HG03469 (cell line): ENCODE measurements around the gene GSC2.

ENCODE experiments used
- ATAC-seq: cut with Tn5 transposase; IDR thresholded peaks from one replicate; pipeline ENCODE4 v1.9.1; 2021; ENCODE audit warnings: mild to moderate bottlenecking, moderate library complexity, moderate number of reproducible peaks; ENCODE audit not compliant: unreplicated experiment

Gene GSC2

DNA sequence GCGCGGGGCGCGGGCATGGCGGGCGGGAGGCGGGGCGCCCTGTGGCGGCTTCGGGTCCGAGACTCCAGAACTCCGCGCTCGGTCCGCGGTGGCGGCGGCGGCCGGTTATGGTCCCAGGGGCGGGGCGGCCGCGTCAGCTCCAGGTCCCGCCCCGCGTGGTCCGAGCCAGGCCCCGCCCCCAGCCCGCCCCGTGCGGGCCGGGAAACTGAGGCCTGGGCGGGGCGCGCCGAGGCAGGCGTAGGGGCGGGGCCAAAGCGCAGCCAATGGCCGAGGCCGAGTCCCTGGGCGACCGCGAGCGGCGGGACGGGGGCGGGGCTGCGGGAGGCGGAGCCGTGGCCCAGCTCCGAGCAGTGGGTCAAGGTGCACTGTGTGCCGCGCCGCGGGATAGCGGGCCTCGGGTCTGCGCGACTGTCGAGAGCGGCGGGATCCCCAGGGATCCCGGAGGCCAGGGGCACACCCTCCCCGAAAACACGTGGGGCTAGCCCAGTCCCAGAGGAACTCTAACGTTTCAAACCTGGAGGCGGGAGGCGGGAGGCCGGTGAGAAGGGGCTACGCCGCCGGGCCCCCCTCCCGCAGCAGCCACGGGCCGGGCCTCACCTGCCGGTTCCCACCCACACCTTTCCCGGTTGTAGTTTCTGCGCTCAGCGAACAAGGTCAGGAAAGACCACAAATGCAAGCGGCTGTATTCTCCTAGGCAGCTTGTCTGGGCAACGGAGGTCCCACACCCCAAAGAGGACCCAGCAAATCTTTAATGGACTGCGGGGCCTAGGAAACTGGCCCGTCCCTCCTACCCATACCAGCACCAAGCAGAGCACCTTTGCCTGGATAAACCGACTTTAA, 28.8 kb upstream of the GSC2 start, which contains the start of gene SLC25A1:
Gene SLC25A1 (minus strand): TSS at position 80 of the 840 bp plus-strand sequence. CDS start 63 bp downstream, at position 17.
- ATAC-seq = peak; percentile 36

DNA sequence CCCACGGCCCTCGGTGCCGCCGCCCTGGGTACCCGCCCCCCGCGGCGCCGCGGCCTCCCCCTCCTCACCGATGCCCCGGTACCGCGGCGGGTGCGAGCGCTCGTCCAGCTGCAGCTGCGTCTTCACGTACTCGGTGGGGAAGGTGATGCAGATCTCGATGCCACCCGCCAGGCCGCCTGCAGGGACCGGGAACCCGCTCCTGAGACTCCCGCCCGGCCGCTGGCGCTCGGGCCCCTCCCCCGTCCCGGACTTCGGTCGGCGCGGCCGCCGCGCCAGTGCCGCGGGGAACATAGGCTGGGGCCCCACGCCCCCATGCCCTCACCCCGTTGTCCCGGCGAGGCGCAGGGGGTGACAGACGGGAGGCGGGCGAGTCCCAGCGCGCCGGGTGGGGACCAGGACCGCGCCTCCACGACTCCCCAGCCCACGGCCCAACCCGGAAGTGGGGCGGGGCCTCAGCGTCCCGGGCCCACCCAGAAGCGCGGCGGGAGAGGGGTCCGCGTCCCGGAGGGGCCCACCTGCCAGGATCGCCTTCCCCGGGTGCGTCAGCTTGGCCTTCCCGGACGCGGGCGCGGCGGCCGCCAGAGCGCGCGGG, 28.1 kb upstream of the GSC2 start:
- ATAC-seq = peak; percentile 20

DNA sequence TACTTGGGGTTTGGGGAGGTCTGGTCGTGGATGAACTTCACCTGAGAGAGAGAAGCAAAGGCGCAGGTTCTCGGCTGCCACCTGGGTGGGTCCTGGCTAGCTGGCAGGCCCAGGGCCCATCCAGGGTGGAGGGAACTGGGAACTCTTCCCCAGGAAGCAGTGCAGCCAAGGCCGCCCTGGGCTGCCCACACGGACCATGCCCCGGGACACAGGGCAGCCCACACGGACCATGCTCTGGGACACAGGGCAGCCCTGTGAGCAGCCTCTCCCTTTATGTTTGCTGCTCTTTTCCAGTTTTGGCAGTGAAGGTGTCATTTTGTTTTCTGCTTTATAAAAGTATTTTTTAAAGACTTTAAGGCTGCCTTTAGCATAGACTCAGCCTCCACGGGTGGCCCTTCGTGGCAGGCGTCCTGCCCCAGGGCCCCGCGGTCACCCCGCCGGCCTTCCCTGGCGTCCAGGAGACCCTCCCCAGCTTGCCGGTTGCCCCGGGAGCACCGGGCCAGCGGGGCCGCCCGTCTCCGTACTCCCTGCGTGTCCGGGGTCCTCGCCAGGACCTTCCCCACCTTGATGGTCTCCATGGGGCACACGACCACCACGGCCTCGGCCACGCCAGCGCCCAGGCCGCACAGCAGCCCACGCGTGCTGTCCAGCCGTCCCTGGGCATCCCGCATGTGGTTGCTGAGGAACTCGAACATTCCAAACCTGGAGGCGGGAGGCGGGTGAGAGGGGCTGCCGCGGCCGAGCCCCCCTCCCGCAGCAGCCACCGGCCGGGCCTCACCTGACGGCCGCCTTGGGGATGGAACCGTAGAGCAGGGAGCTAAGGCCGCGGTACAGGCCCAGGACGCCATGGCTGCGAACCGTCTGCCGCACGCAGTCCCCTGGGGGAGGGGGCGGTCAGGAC, 27.3 kb upstream of the GSC2 start:
- ATAC-seq = no peak

DNA sequence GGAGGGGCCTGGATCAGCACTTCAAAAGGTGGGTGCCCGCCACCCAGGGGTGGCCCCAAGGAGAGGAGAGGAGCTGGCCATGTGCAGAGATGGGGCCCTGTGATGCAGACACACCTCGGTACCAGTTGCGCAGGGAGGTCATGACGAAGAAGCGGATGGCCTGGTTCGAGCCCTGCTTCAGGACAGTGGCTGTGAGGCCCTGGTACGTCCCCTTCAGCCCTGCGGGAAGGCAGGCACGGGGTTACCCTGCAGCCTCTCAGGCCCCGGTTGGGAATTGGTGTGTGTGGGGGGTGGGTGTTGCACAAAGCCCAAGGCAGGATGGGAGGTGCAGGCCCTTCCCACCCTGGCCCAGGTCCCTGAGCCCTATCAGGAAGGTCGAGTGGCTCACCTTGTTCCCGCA, 26.6 kb upstream of the GSC2 start:
- ATAC-seq = no peak

DNA sequence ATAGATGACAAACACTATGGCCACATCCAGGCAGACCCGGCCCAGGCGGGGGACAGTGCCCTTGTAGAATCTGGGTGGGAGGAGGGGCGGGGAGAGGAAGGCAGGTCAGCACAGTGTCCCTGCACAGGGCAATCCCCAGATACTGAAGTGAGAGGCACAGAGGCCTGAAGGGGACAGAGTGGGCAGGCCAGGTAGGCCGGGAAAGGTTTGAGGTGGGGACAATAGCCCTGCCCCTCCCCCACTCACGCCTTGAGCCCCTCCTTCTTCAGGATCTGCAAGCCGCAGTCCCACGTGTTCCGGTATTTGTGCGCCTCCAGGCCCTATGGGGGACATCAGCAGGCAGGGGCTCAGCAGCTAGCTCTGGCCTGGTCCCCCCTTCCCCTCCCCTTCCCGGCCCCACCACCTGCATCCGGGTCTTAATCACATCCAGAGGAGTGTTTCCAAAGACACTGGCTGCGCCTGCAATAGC, 26.1 kb upstream of the GSC2 start:
- no peak for ATAC-seq

DNA sequence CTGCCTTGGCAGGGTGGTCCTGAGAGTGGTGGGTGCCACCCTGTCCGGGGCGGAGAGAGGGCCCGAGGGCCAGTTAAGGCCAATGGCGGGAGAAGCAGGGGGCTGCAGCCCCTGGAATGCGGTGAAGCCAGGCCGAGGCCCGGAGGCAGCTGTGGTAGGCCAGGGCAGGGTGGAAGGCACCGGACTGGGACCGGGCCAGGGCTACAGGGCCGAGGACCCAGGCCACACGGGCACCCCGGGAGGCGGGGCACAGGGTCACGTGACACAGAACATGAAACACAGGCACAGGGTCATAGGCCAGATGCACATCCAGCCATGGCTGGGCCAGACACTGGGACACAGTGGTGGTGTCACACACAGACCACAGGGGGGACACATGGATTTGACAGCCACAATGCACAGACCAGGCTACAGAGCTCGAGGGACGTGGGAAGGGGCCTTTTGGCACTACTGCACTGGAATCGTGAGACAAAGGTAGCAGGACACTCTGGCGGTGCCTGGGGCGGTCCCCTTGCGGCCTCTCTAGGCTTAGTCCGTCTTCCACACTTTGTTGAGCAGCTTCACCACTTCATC, 25.6 kb upstream of the GSC2 start:
- no peak for ATAC-seq

DNA sequence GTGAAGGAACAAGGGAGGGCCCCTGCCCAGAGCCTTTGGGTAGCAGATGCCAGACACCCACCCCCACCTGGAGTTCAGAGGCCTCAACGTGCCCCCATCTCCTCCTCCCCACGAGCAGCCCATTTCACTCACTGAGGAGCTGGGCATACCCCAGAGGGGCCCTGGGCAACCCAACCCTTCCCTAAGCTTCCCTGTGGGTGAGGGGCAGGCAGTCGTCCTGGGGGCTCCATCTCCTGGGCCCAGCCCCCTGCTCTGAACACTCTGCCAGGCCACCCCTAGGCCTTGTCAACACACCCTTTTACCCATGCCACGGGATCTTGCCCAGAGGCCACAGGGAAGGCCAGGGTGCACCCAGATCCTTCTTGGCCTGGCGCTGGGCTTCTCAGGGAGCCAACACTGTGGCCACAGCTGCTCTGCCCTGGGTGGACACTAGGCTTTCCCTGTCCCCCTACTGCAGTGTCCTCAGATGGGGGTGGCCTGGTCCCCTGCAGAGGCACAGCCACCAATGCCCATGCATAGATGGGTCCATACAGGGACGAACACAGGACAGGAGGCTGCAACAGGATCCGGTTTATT, 25.0 kb upstream of the GSC2 start:
- ATAC-seq = no peak

DNA sequence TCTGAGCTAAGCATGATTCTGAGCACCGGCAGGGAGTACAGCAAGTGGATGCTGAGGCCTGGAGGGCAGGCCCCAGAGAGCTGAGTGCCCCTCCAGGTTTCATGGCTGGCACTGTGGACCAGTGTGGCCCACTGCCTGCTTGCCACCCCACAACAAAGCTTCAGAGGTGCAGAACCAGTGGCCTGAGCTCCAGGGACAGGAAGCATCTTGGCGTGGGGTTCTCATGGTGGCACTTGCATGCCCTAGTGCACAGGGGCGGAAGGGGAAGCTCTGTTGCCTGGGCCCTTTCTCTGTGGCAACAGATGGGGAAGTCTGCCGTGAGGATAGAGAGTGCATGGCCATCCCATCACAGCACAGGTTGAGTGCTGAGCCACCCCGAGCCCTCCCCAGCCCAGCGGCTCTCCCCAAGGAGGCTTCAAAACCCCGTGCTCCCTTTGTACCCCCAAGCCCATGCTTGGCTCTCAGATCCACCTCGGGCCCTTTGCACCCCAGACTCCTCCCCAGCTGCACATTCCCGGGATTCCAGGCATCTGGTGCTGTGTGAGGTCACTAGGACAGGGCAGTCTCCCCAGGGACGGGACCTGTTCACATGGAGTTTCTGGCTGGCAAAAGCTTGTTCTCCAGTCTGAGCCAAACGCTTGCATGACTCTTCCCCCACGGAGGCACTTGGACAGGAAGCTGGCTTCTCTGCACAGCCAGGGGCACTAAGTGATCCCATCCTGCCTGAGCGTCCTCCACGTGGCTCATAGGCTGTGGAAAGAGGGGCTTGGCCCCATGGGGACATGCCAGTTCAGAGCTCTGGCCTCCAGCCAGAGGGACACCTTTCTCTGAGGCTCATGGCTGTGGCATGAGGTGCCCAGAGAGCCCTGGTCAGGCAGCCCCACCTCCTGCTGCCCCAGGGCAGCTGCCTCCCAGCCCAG, 24.3 kb upstream of the GSC2 start:
- ATAC-seq = no peak

DNA sequence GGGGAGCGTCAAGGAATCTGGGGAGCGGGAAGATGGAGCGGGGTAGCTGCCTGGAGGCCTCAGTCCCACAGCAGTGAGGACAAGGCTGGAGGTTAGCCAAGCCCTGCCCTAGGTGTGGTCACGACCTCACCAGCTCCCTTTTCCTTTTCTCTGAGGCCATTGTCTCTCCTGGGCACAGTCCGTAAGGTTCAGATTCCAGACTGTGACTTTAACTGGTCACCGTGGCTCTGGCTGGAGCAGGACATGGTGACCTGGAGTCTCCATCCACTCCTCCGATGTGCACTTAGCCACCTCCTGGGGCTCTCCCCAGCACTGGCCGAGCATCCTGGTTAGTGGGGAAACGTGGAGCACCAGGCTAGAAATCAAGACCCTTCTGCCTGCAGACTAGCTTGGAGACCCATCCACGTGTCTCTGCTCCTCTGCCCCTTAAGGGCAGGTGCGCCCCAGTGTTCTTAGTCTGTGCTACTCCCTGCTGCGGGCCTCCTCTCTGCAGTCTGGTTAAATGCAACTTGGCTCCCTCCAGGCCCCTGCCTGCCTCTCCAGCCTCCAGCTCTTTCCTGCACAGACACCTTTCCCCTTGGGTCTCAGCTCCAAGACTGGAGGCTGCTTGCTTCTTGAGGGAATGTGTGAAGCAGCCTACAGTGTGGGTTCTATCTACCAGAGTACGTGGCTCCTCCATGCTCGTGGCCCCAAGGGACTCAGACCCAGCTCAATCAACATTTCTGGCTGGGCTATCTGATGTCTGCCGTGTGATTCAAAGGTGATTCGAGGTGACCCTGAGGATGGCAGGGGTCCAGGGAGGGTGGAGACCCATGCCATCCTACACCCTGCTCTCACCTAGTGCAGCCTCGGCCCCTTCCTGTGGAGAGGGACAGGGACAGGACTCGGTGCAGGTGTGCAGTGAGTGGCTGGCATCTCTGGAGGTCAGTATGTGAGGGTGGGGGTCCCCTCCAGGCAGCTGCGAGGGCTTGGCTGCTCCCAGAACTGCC, 23.2 kb upstream of the GSC2 start:
- ATAC-seq = no peak

DNA sequence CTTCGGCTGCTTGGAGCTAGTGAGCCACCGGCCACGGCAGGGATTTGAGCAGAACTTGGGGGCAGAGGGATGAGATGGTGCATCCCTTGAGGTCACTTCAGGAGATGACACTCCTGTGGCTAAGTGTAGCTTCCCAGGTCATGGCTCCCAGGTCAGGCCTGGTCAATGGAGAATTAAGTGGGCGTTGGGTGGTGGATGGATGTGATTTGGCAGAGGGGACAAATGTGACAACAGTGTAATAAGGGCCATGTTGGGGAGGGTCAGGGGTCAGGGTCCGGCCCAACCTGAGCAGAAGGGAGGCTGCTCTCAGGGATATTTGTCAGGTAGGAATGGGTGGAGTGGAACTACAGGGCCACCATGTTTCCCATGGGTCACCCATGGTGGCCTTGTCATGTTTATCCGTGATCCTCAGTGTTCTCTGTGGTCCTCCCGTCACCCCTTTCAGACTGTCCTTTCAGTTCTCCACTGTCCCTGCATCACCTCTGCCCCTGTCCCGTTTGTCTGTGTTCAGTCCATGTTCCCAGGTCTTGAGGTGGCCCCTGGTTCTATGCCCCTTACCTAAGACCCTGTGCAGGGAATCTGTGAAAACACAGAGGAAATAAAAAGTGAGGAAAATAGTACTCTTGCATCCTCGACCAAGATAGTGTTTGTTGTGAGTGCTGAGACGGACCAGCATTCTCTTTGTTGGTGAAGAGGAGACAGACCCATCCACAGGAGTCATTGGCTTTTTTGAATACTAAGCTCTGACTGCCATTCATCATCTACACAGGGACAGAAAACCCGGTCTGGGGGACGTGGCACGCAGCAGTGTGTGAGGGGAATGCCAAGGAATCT, 22.3 kb upstream of the GSC2 start:
- no peak for ATAC-seq

DNA sequence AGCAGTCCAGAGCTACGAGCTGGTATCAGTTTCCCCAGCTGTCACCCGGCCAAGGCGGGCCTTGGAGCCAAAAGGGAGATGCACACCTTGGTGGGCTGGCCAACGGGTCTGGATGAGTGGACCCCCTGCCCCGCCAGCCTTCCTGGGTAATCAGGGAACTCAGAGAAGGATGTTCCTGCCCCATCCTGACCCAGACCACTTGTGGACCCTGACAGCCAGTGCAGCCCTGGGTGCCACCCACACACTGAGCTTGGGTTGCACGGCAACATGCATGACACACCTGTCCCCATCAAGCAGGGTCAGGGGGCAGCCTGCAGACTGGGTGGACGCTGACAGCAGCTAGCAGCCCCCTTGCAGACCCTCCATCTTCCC, 19.8 kb upstream of the GSC2 start:
- ATAC-seq = no peak

DNA sequence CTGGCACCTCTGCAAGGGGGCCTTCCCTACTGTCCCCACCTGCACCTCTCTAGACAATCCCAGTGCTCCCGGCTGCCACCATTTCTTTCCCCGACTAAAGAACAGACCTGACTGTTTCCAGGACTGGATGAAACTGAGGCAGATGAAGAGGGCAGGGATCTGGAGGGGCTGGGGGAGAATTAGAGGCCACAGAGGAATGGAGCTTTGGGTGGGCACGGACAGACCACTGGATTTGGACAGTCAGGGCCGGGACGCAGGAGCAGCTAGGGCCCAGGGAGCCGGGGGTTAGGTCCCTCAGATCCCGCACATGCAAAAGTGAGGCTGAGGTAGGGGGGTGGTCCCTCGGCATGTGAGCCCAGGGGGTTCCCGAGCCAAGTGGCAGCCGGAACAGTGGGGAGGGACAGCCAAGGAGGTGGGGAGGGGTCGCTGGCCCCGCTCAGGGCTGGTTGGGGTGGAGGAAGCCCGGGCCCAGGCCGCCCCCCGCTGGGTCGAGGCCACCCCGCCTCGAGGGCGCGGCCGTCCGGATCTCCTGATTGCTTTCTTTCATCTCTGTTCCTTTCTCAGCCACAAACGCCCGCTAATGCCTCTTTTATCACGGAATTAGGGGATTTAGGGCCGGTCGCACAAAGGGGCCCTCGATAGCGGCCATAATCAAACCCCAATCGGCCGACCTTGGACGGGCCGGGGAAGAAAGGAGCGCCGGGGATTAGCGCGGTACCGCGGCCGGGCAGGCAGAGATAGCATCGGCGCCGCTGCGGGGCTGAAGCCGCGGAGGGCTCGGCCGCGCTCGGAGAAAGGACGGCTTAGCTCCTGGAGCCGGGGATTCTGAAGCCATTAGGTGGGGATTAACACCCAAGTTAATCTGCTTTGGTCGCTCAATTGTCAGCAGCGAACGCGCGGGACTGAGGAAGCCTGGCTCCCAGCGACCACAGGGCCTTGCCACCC, 19.2 kb upstream of the GSC2 start:
- no peak for ATAC-seq

DNA sequence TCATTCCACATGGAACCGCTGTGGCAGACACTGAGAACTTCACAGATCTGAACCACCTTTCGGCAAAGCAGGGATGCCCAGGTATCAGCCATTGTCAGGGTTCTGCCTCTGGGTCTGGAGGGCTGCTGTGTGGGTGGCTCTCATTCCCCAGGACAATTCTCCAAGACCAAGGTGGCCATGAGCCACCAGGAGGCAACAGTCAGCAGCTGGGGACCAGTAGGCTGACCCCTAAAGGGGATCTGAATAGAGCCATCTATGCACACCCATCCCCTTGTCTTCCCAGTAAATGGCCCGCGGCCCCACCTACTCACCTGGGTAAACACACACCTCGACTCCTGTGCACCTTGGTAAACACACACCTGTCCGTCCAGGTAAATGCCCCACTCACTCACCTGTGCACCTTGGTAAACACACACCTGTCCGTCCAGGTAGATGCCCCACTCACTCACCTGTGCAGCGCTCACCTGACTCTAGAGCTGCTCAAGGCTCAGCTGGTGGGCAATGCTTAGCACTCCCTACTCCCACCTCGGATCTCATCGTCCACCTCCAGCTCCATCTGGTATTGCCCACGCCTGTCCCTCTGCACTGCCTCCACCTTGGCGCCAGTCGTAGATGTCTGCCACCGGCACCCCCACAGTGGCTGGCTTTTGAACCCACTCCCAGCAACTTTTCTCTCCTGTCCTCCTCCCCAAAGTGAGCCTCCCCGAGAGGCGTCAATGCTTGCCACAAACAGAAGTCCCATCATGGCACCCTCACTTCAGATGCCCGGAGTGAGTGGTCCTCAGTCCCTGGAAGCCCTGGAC, 18.2 kb upstream of the GSC2 start:
- ATAC-seq = no peak

DNA sequence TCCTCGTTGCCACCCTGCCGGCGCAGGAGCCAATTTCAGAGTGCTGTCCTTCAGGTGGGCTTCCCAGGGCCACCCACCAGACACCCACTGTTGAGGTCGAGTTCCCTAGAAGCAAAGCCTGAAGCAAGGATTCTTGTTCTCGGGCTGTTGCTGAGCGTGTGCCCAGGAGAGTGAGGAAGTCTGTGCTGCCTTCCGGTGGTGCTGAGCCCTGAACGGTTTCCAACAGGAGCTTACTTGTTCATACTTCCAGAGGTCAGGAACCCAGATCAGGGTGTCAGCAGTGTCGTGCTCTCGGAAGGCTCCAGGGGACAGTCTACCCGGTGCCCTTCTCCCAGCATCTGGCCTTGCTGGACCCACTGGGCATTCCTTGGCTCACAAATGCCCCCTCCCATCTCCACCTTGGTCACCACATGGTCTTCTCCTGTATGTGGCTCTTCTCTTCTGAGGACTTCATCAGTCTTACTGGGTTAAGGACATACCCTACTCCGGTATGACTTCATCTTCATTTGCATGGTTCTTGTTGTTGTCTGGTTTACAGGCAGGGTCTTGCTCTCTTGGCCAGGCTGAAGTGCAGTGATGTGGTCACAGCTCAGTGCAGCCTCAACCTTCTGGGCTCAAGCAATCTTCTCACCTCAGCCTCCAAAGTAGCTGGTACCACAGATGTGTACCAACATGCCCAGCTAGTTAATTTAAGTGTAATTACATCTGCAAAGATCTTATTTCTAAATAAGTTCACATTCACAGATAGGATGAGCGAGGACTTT, 17.2 kb upstream of the GSC2 start:
- ATAC-seq = no peak

DNA sequence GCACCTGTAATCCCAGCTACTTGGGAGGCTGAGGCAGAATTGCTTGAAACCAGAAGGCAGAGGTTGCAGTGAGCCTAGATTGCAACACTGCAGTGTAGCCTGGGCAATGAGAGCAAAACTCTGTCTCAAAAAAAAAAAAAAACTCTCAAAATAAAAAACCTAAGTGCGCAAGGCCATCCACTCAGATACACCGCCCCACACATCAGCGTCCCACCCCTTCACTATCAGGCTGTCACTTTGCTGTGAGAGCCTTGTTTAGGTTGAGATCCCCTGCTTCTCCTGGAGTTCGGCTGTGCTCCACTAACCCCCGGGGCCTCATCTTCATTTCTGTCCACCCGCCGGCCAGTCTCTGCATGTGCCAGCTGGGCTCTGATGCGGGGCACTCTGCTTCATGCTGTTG, 16.3 kb upstream of the GSC2 start:
- no peak for ATAC-seq
